ENCODE data around the gene NEDD4L.

The NEDD4L gene

DNA sequence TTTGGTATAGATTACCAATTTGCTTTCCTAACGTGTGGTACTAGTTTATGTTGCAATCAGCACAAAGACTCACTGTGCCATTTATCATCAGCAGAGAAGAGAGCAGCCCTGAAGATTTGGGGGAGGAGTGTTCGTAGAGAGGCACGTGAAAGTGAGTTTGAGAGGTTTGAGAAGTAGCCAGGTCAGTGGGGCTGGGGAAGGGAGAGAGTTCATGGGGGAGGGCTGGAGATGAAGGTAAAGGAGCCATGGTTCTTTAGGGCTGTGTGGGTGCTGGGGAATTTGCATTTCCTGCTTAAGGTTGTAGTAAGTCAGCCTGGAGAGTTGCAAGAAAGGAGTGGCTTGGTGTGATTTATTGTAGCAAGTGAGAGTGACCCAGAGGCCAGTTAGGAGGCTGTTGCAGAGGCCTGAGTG lies 172.1 kb downstream of the NEDD4L start:
- no peak for DNase-seq
- peaks cover 0 to 4% of the 10 kb centered on the region in 2 donors for H3K36me3 Mint-ChIP-seq
- no peak overlapping the region for H3K4me3 Mint-ChIP-seq
- H3K4me1 Mint-ChIP-seq: peaks cover 26 to 29% of the 10 kb centered on the region in 2 donors
- peaks cover 12 to 21% of the 10 kb centered on the region in 2 donors for H3K27me3 Mint-ChIP-seq
- no peak overlapping the region for H3K27ac Mint-ChIP-seq
- ATAC-seq (replicated peaks): no peak
- H3K9me3 Mint-ChIP-seq: no peaks in the 10 kb centered on the region

DNA sequence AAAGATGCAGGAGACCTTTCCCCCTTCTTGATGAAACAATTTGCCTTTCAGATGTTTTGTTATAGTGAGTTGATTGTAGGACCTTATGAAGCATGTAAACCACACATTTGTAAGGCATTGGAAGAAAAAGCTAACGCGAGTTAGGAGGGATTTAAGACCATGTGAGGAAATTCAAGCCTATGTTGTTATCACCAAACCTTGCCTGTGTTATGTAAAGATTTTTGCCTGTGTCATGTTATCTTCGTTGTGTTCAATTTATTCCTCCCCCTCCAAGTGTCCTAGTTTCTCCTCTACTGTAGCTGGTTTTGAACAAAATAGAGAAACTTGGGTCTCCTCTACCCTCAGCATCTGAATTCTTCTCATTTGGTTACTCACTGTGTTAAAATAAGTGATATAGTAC lies 173.0 kb downstream of the NEDD4L start:
- Mint-ChIP-seq H3K27me3 (peaks cover 12 to 17% of the 10 kb centered on the region in 2 donors), H3K9me3 (no peaks in the 10 kb centered on the region), H3K27ac (no peak overlapping the region), H3K4me1 (peaks cover 25 to 27% of the 10 kb centered on the region in 2 donors), H3K4me3 (no peak overlapping the region), H3K36me3 (peaks cover 0 to 3% of the 10 kb centered on the region in 2 donors)
- ATAC-seq (replicated peaks) (no peak), DNase-seq (no peak)

DNA sequence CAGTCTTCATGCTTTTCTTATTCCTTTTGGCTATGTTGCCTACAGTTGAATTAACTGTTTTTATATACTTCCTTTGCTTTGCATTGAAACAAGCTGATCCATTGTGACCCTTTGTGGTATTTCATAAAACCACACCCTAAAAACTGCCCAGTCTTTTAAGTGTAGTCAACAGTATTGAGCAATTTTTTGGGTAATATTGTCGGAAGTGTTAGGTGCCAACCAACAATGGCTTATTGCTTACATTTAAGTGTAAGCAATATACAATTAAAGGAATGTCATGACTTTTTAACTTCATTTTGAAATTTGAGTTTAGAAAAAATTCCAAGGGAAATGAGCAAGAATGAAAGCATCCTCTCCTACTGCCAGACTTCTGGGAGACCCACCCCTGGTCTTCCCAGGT lies 174.1 kb downstream of the NEDD4L start:
- Mint-ChIP-seq H3K4me3 (no peak overlapping the region), H3K4me1 (peaks cover 27 to 29% of the 10 kb centered on the region in 2 donors), H3K27me3 (peaks cover 12 to 14% of the 10 kb centered on the region in 2 donors), H3K36me3 (peaks cover 0 to under 1% of the 10 kb centered on the region in 2 donors), H3K9me3 (no peaks in the 10 kb centered on the region), H3K27ac (no peak overlapping the region)
- ATAC-seq (replicated peaks) (no peak), DNase-seq (no peak)

DNA sequence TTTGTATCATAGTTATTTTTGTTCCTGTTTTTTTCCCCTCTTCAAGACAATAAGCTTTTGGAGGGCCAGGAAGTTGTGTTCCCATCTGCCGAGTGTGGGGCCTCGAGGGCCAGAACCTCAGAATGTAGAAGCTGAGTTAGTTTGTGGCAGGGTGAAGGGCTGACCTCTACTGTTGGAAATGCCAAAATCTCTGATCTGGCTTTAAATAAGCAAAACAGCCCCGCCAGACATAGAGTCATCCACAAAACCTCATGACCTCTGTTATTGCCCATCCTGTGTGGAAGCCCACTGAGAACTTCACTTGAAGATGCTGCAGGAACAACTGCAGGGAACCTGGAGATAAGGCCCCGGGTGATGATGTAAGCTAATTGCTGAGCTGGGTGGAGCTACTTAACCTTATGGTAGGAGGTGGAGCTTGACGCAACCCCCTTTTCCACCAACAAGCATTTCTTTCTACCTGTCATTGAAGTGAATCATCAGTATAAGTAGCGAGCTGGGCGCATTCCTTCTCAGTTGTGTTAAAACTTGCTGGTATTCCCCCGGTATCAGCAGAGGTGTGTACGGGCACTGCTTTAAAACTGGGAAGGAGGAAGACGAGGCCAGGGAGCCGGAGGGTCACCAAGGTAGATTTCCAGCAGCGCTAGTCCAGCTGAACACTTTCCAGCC lies 177.2 kb downstream of the NEDD4L start:
- H3K4me3 Mint-ChIP-seq: no peak overlapping the region
- ATAC-seq (replicated peaks): no peak

DNA sequence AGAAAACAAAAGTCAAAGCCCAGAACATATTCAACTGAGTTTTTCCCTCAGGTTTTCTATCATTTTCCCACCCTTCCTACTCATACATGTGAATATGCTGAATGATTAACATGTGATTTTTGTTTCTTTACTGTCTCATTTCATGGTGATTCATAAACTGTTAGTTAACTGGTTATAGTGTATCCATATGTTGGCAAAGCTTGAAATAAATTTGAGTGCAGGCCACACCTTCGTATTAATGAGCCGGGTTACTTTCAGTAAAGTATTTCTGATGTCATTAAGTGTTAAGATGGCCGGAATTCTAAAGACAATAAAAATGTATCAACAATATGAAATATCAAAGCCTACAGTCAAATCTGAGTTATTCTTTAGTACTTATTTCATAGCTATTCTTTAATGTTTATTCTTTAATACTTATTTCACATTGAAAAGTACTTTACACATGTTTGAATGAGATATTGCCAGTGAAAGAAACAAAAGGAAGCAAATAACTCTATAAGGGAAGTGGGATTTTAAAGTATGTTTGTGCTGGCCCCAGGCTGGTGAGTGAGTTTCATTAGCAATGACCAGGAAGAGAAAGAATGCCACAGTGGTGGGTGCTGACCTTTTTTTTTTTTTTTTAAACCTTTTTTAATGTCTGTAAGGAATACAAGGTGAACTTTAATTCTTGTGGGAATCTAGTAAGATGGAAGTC lies 178.6 kb downstream of the NEDD4L start:
- Mint-ChIP-seq H3K4me3 (peak overlapping the region in 1 of 2 donors; percentile 62), H3K4me1 (peaks cover 36 to 53% of the 10 kb centered on the region in 2 donors), H3K27me3 (no peaks in the 10 kb centered on the region), H3K36me3 (peaks cover 0 to 3% of the 10 kb centered on the region in 2 donors), H3K27ac (peak overlapping the region; percentile 70), H3K9me3 (no peaks in the 10 kb centered on the region)
- no peak for ATAC-seq (replicated peaks)
- no peak for DNase-seq

More for the DNA sequence above, 177.2 kb downstream of the NEDD4L start:
- no peak for DNase-seq
- no peak overlapping the region for H3K27ac Mint-ChIP-seq
- peaks cover 6 to 9% of the 10 kb centered on the region in 2 donors for H3K27me3 Mint-ChIP-seq
- peaks cover 33 to 43% of the 10 kb centered on the region in 2 donors for H3K4me1 Mint-ChIP-seq
- H3K36me3 Mint-ChIP-seq: peaks cover 0 to 3% of the 10 kb centered on the region in 2 donors
- no peaks in the 10 kb centered on the region for H3K9me3 Mint-ChIP-seq

DNA sequence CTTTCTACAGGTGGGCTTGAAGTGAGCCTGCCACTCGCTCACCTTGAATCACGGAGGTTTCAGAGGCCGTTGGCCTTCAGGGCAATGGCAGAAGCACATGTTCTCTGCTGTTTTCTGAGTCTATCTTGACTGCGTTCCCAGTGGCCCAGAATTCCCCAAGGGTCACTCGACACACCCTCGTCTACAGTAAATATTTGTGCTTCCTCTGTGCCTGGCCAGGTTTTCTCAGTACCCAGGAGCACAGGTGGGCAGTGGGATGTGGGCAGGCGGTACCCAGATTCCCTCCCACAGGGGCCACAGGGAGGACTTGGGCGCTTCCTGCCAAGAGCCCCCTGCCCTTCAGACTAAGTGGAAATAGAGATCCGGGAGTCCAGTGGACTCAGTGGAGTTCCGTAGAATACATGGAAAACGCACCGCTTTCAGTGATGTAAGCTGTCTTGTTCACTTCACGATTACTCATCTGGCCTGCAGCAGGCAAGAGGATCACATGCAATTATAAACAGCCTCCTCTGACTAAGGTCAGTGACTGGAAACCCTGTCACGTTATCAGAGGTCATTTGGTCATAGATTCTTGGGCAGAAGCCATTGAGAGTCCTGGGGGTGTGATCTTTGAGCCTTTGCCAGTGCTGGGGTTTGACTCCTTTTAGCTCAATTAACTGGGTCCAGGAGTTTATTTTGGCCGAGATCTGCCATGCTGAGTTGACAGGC lies 179.8 kb downstream of the NEDD4L start:
- no peak for DNase-seq
- ATAC-seq (replicated peaks): no peak
- Mint-ChIP-seq H3K4me1 (peaks cover 39 to 61% of the 10 kb centered on the region in 2 donors), H3K9me3 (no peaks in the 10 kb centered on the region), H3K4me3 (peak overlapping the region in 1 of 2 donors; percentile 39), H3K36me3 (peaks cover 0 to 3% of the 10 kb centered on the region in 2 donors), H3K27me3 (no peaks in the 10 kb centered on the region), H3K27ac (peak overlapping the region; percentile 69)

DNA sequence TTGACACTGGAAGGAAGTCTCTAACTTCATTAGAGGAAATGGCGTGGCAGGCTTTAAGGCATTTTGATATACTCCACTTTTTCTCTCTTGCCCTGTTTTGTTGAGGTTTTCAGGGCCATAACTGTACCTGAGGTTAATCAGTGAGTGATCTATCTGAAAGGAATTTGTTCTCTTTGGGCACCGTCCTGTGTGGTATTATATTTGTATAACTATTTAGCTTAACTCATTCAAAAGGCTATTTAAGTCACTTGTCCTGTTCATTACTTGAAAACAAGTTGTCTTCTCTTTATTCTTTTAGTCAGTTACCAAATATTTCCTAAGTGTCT lies 180.4 kb downstream of the NEDD4L start:
- H3K9me3 Mint-ChIP-seq: no peaks in the 10 kb centered on the region
- H3K27ac Mint-ChIP-seq: peak overlapping the region; percentile 69
- no peak overlapping the region for H3K4me3 Mint-ChIP-seq
- ATAC-seq (replicated peaks) (no peak), DNase-seq (no peak)
- peaks cover 0 to 3% of the 10 kb centered on the region in 2 donors for H3K36me3 Mint-ChIP-seq
- H3K4me1 Mint-ChIP-seq: peaks cover 39 to 61% of the 10 kb centered on the region in 2 donors
- no peaks in the 10 kb centered on the region for H3K27me3 Mint-ChIP-seq

DNA sequence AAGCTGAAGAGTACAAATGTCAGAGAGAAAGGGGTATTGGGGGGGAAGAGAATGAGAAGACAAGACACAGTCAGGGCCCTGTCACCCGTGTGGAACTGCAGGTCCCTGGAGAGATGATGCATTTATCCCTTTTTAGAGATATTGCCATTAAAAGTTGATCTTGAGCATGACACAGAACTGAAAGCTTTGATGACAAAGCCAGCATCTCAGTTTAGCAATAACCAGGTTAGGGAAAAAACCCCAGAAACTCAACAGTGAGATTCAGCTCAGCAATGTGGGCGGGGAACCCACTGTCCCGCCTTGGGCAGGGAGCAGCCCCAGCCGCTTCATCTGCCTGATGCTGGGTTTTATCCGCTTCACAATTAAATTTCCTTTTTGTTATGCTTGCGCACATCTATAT lies 181.1 kb downstream of the NEDD4L start:
- peak overlapping the region; percentile 88 for H3K27ac Mint-ChIP-seq
- H3K9me3 Mint-ChIP-seq: no peaks in the 10 kb centered on the region
- DNase-seq (peak; percentile 73), ATAC-seq (replicated peaks) (peak; percentile 96 to 97)
- H3K4me1 Mint-ChIP-seq: peaks cover 39 to 61% of the 10 kb centered on the region in 2 donors
- no peaks in the 10 kb centered on the region for H3K27me3 Mint-ChIP-seq
- H3K36me3 Mint-ChIP-seq: peaks cover 0 to 3% of the 10 kb centered on the region in 2 donors
- H3K4me3 Mint-ChIP-seq: peak overlapping the region; percentile 29 to 57

DNA sequence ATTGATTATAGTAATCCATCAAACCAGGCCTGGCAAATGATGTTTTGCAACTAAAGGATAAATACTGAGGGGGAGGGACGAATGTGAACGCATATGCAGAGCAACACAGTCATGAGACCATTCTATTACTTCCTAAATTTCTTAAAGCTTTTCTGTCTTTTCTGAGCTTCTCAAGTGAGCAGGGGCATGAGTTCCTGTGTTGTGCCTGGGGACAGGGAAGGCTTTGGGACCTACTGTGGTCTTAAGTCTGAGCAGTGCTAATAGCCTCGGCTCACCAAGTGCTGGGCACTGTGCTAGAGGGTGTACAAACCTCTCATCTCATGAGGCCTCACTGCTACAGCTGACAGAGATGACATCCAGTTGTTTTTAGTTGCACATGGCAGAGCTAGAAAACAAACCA lies 182.4 kb downstream of the NEDD4L start:
- peak overlapping the region; percentile 16 for H3K27ac Mint-ChIP-seq
- ATAC-seq (replicated peaks) (no peak), DNase-seq (no peak)
- H3K27me3 Mint-ChIP-seq: no peaks in the 10 kb centered on the region
- H3K36me3 Mint-ChIP-seq: peaks cover 0 to 3% of the 10 kb centered on the region in 2 donors
- peaks cover 40 to 74% of the 10 kb centered on the region in 2 donors for H3K4me1 Mint-ChIP-seq
- no peaks in the 10 kb centered on the region for H3K9me3 Mint-ChIP-seq
- no peak overlapping the region for H3K4me3 Mint-ChIP-seq

DNA sequence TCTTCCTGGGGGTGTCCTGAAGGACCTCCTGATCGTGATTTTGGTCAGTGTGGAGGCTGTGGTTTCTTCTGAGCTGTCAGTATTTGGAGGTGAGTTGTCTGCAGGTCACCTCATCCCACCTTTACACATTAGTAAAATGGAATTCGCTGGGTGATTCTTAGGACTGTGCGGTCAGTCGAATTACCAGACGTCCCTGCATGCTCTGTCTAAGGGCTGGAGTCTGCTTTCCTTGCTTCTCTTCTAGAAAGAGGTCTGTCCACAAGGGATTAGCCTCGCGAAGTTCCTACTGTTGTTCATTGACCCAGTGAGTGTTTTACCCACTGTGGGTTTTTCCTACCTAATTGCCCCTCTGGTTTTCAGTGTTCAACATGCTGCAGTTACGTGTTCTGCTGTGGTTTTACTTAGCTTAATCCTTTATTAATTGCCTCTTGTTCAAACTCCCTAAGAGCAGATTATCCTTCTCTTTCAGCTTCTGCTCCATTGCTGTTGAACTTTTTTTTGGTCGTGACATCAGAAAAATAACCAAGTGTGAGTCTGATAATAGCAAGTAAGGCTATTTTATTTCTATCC lies 183.4 kb downstream of the NEDD4L start:
- Mint-ChIP-seq H3K4me1 (peaks cover 42 to 77% of the 10 kb centered on the region in 2 donors), H3K27ac (no peak overlapping the region), H3K9me3 (no peaks in the 10 kb centered on the region), H3K36me3 (peaks cover 0 to 8% of the 10 kb centered on the region in 2 donors), H3K4me3 (no peak overlapping the region), H3K27me3 (no peaks in the 10 kb centered on the region)
- no peak for ATAC-seq (replicated peaks)
- no peak for DNase-seq

DNA sequence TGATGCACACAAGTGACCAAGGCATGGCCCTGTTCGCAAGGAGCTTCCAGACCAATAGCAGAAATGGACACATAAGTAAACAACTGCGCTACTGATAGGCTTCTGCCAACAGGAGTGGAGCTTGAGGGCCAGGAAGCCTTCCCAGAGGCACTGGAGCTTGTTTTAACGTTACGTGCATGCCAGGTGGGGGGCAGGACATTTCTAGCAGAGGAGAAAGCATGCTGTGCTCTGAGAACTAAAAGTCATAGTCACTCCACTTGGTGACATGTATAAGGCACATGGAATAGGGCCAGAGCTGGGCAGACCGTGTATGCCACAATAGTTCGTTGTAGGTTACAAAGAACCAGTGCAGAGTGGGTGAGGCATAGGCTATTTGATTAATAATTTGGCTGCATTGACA lies 184.2 kb downstream of the NEDD4L start:
- H3K27ac Mint-ChIP-seq: no peak overlapping the region
- H3K9me3 Mint-ChIP-seq: peaks cover 0 to 1% of the 10 kb centered on the region in 2 donors
- DNase-seq: no peak

DNA sequence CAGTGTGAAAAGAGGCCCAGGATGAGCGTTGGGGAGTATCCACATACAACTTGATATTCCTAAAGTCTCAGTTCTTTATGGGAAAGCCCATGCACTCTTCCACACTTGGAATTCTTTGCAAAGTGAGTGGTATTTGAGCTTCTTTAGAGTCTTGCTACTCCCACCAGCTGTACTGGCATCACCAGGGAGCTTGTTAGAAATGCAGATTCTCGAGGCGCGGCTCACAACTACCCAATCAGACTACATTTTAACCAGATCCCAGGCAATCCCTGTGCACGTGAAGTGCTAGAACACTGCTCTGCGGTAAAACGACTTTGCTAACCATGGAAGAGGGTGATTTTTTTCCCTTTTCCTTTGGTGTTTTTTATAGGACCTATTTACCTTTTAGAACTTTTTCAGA lies 184.7 kb downstream of the NEDD4L start:
- Mint-ChIP-seq H3K27me3 (no peaks in the 10 kb centered on the region), H3K9me3 (peaks cover 2% of the 10 kb centered on the region in 2 donors), H3K27ac (no peak overlapping the region), H3K4me3 (no peak overlapping the region), H3K4me1 (peaks cover 32 to 64% of the 10 kb centered on the region in 2 donors), H3K36me3 (peaks cover under 1 to 10% of the 10 kb centered on the region in 2 donors)
- no peak for DNase-seq
- ATAC-seq (replicated peaks): no peak

More for the DNA sequence above, 184.2 kb downstream of the NEDD4L start:
- H3K27me3 Mint-ChIP-seq: no peaks in the 10 kb centered on the region
- no peak for ATAC-seq (replicated peaks)
- H3K4me1 Mint-ChIP-seq: peaks cover 38 to 69% of the 10 kb centered on the region in 2 donors
- H3K4me3 Mint-ChIP-seq: no peak overlapping the region
- peaks cover 0 to 11% of the 10 kb centered on the region in 2 donors for H3K36me3 Mint-ChIP-seq

DNA sequence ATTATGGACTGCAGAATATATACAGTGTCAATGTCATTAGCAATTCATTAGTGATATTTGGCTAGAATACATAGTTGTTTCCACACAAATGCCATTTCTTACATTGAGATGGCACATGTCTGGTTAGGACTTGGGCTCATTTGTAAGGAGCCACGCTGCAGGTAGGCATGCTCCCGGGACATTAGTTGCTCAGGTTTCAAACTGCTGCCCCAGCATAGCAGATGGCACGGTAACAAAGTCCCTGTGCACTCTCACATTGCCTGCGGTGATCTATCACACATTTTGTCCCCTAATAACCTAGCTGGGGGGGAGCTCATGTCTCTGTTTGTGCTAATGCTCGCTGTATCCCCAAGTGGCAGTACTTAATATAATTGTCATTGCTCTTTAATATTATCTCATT lies 185.1 kb downstream of the NEDD4L start:
- H3K4me3 Mint-ChIP-seq: no peak overlapping the region
- DNase-seq (no peak), ATAC-seq (replicated peaks) (no peak)
- peaks cover 28 to 60% of the 10 kb centered on the region in 2 donors for H3K4me1 Mint-ChIP-seq
- H3K27ac Mint-ChIP-seq: peak overlapping the region; percentile 9
- H3K27me3 Mint-ChIP-seq: no peaks in the 10 kb centered on the region
- H3K9me3 Mint-ChIP-seq: peaks cover 3 to 4% of the 10 kb centered on the region in 2 donors
- H3K36me3 Mint-ChIP-seq: peaks cover 1 to 13% of the 10 kb centered on the region in 2 donors

Measured in stimulated activated naive B cell treated with anti-CD40 and anti-IgM and Interleukin-4, amounts not matched to agents 10 μg/mL and 1 μg/mL and 100 μg/mL, for 72 hours (primary cell).